GM21367 (cell line): ENCODE data around the gene CHRM1.
"Not testable (repeated sequence)": the region's sequence is repeated elsewhere in the genome, so short reads cannot be mapped to it uniquely, and the experiment has no call there.

Experiments
- ATAC-seq: cut with Tn5 transposase; IDR thresholded peaks from one replicate; pipeline ENCODE4 v1.9.1; 2021; ENCODE audit not compliant: unreplicated experiment

The CHRM1 gene

DNA sequence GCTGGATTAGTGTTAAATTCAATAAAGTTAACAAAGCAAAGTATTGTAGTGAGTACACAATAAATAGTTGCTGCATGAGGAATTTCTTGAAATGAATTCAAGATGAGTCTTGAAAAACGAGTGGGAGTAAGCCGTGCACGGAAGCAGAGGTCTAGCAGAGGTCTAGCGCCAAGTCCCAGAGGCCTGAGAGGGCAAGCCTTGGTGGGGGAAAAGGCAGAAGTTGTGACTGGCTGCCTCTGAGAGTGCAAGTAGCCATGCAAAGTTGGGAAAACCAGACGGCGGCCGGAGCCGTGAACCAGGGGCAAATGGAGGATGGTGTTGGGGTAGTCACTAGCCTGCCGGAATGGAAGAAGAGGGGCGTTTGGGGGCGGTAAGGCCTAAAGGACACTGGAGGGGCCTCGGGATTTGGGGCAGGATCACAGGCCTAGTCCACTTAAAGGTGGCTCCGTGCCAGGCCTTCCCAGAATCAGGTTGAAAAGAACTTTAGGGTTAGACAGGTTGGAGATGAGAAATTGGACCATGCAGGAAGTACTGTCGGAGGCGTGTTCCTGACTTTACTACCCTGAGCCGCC lies 40.8 kb downstream of the CHRM1 start:
- ATAC-seq, result no peak

DNA sequence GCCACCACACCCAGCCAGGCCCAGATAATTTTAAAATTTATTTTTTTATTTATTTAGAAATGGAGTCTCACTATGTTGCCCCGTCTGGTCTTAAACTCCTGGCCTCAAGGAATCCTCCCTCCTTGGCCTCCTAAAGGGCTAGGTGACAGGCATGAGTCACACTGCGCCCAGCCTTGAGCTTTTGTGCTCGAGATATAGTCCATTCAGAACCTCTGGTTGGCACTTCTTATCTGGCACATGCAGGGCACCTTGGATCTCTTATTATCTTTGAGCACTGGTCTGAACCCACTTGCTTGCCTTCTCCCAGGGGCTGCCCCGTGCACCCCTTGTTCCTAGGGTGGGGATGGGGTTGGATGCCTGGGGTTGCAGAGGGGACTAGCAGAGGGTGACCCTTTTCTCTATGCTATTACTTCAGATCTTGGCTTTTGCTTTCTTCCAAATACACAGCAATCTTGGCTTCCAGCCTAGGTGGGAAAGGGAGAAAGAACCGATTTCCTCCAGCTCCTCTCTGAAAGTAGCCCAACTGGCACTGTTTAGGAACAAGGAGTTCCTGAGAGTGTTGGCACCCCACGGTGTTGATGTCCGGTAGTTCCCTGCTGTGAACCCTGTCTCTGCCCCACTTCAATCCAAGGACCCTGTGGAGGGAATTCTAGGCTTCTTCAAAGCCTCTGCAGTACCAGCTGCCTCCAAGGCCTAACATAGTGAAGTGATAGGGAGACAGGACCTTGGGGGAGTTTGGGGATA lies 41.8 kb downstream of the CHRM1 start:
- no peak for ATAC-seq

DNA sequence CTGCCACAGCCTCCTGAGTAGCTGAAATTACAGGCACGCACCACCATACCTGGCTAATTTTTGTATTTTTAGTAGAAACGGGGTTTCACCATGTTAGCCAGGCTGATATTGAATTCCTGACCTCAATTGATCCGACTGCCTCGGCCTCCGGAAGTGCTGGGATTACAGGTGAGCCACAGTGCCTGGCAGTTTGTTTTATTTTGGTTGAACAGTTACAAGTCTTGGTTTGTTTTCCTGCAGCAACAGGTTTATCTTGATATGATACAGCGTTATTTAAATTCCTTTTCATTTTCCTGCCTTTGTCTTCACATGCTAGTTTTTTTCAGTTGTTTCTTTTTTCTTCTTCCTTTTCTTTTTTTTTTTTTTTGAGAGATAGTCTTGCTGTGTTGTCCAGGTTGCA lies 44.5 kb downstream of the CHRM1 start:
- ATAC-seq, result no peak

DNA sequence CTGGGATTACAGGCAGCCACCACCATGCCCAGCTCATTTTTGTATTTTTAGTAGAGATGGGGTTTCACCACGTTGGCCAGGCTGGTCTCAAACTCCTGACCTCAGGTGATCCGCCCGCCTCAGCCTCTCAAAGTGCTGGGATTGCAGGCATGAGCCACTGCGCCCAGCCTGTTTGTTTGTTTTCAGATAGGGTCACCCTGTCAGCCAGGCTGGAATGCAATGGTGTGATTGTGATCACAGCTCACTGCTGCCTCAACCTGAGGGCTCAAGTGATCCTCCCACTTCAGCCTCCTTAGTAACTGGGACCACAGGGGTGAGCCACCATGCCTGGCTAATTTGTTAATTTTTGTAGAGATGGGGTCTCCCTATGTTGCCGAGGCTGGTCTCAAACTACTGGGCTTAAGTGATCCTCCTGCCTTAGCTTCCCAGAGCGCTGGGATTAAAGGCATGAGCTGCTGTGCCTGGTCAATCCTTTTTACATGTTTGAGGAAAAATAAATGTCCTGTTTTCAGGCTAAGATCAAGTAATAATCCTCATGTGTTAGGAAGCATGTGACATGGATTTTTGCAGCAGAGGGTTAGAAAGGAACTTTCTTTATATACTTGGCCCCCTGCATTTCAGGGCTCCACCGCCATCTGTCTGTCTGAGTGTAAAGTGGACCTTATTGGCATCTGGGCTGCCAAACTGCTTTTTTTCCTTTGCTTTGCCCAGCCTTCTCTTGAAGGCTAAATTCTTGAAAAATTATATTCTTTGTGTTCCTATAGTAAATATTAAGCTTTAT lies 45.3 kb downstream of the CHRM1 start:
- no peak for ATAC-seq

DNA sequence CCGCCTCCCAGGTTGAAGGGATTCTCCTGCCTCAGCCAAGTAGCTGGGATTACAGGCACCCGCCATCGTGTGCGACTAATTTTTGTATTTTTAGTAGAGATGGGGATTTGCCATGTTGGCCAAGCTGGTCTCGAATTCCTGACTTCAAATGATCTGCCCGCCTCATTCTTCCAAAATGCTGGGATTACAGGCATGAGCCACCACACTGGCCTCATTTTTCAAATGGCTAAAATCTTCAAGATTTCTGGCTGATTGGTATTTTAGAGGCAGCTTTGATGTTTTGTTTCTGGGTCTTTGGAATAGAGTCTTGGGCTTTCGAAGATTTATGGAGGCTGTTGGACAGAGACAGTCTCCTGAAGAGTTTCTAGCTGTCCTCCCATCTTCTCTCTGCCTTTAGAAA lies 46.3 kb downstream of the CHRM1 start:
- no peak for ATAC-seq

DNA sequence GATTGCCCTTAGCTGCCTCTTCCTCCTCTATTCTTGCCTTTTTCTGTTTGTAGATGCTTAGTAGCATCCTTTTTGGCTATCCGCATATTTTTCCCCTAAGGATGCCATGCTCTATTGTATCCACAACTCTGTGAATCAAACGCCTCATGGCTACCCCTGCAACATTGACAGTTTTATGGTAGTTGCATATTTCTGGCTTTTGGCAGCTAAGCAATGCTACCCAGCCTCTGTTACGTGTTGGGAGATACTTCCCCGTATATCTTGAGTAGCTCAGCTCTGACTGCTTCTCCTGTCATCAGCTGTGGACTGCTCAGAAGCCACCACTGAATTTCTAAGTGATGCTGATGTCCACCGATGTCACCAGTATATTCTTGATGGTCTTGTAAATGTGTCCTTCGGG lies 55.5 kb downstream of the CHRM1 start:
- ATAC-seq, result no peak

DNA sequence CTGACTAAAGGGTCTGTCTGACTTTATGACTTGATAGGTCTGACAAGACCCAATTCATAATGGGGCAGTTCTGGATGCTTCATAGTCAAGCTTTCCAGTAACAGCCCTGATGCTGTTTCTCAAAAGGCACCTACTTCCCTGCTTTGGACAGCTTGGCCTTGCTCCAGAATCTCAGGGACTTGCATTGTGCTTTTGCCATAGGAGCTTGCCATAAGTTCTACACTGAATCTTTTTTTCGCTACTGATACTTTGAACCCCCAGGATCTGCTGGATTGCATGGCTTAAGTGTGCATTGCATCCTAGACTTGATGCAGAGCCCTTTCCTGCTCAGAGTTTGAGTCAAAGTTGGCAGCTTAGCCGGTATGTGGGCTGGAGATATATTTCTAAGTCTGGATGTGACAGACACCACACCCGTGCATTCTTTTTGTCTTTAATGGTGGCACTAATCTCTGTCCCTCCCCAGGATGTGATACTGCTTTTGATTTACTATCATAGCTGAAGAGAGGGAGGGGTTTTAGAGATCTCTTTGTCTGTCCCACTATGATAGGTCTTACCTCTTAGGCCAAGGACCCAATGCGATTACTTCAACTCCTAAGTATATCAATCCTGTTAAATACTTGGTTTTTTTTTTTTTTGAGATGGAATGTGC lies 57.4 kb downstream of the CHRM1 start:
- ATAC-seq, result no peak

DNA sequence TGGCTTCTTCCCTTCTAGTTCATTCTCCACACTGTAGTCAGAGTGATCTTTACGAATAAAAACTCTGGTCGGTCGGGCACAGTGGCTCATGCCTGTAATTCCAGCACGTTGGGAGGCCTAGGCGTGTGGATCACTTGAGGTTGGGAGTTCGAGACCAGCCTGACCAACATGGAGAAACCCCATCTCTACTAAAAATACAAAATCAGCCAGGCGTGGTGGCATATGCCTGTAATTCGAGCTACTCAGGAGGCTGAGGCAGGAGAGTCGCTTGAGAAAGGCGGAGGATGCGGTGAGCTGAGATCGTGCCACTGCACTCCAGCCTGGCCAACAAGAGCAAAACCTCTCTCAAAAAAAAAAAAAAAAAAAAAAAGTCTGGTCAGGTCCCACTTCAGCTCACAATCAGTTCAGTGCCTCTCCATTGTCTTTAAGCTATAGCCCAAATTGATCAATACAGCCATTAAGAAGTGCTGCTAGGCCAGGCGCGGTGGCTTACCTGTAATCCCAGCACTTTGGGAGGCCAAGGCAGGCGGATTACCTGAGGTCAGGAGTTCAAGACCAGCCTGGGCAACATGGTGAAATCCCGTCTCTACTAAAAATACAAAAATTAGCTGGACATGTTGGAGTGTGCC lies 59.5 kb downstream of the CHRM1 start:
- not testable (repeated sequence) for ATAC-seq

DNA sequence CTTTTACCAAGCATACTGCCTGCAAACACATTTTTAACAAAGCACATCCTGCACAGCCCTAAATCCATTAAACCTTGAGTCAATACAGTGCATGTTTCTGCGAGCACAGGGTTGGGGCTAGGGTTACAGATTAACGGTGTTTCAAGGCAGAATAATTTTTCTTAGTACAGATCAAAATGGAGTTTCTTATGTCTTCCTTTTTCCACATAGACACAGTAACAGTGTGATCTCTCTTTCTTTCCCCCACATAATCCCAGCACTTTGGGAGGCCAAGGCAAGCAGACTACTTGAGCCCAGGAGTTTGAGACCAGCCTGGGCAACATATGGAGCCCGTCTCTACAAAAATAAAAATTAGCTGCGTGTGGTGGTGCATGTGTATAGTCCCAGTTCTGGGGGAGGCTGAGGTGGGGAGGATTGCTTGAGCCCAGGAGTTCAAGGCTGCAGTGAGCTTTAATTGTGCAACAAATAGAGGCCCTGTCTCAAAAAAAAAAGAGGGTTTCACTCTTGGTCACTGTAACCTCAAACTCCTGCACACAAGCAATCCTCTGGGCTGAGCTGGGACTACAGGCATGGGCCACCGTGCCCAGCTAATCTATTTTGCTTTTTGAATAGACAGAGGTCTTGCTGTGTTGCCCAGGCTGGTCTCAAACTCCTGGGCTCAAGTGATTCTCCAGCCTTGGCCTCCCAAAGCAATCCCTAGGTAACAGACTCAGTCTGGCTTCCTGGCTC lies 60.2 kb downstream of the CHRM1 start:
- ATAC-seq, result no peak

DNA sequence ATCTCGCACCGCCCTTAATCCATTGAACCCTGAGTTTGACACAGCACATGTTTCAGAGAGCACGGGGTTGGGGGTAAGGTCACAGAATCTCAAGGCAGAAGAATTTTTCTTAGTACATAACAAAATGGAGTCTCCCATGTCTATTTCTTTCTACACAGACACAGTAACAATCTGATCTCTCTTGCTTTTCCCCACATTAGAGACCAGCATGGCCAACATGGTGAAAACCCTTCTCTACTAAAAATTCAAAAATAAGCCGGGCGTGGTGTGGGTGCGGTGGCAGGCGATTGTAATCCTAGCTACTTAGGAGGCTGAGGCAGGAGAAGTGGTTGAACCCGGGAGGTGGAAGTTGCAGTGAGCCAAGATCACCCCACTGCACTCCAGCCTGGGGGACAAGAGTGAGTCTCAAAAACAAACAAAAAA lies 61.9 kb downstream of the CHRM1 start:
- not testable (repeated sequence) for ATAC-seq
